Measurements from ENCODE around the gene LARGE1. TPM values are rescaled to one million over a fixed set of nuclear protein-coding genes. Genes with fewer than 3 reads are reported as not detected.

Gene LARGE1
- total and polyA plus RNA-seq, 2 of the 13 experiments (the other 11 are each of a cell fraction or from before 2014, with no cell fraction given): 8.4 to 11.0 TPM

GRCh38 chr22:33780531-33781136 lies 139.6 kb downstream of the LARGE1 start (continued):
- TF ChIP-seq ZNF546 (CRISPR knock-in tag; conservative IDR thresholded peaks at IDR 0.05) (no peak), FOXM1 (CRISPR knock-in tag; IDR thresholded peaks at IDR 0.05) (no peak), CHD4 (IDR thresholded peaks at IDR 0.05; ENCODE audit: borderline replicate concordance, low read length) (no peak)

GRCh38 chr22:33779243-33779642 lies 141.0 kb downstream of the LARGE1 start:
- TF ChIP-seq ZEB1 (IDR thresholded peaks at IDR 0.05; ENCODE audit: insufficient replicate concordance, low read depth): no peak
- no peak for TF ChIP-seq HMGXB3 (CRISPR knock-in tag; IDR thresholded peaks at IDR 0.05; ENCODE audit: borderline replicate concordance)
- DNase-seq (ENCODE audit: low spot score): no peak
- Histone ChIP-seq H3K9ac (ENCODE audit: insufficient read depth, low read depth, low read length) (no peak overlapping the region), H3K27me3 (ENCODE audit: control insufficient read depth in 1 of 2, insufficient read depth in 2 of 2, low read length in 2 of 2) (no peaks in the 10 kb centered on the region), H3K79me2 (ENCODE audit: insufficient read depth, low read length) (no peaks in the 10 kb centered on the region), H2AFZ (ENCODE audit: low read length) (no peak overlapping the region), H3K27ac (ENCODE audit: extremely low read length, insufficient read depth, low read length) (no peak overlapping the region), H3K4me1 (ENCODE audit: insufficient read depth, low read length) (peaks cover 22% of the 10 kb centered on the region), H3K36me3 (replicated peaks in 1 of 2; ENCODE audit: control insufficient read depth in 1 of 2, insufficient read depth in 2 of 2, low read length in 2 of 2) (no peaks in the 10 kb centered on the region), H4K20me1 (ENCODE audit: insufficient read depth, low read length) (peaks cover 4% of the 10 kb centered on the region; the same call in 1 of the 2 replicates), H3K4me2 (ENCODE audit: low read depth, low read length) (no peak overlapping the region), H3K4me3 (replicated peaks in 1 of 3; ENCODE audit: insufficient read depth in 1 of 3, low read depth in 2 of 3, low read length in 3 of 3) (no peak overlapping the region), H3K9me3 (ENCODE audit: low read length) (no peaks in the 10 kb centered on the region)
- in situ Hi-C loops (cut with HindIII; ENCODE audit: extremely low pct_ligation_motif_present, low pct_unique_long_range_greater_than_20kb) (no loop called here), intact Hi-C loops (cut with micrococcal nuclease; ENCODE audit: unreplicated experiment) (no loop called here)
- 97% methylated on average over 3 of the region's 3 CpGs for WGBS (ENCODE audit: low lambda C conversion rate)
- BruUV-seq (replicated peaks): no TSS peak
- POLR2A ChIA-PET: no interaction called here
- CTCF ChIA-PET (ENCODE audit: low intra/inter-chr PET ratio, low total read pairs): no interaction called here
- no peak for FAIRE-seq
- ATAC-seq: no peak
